KG1 (cell line): ENCODE measurements around the gene KLK6.
"Not testable (repeated sequence)": the region's sequence is repeated elsewhere in the genome, so short reads cannot be mapped to it uniquely, and the experiment has no call there.

Experiments
- DNase-seq: peaks from one replicate; lab custom pipeline; 2025; lab: John Stamatoyannopoulos, UW

The KLK6 gene

DNA sequence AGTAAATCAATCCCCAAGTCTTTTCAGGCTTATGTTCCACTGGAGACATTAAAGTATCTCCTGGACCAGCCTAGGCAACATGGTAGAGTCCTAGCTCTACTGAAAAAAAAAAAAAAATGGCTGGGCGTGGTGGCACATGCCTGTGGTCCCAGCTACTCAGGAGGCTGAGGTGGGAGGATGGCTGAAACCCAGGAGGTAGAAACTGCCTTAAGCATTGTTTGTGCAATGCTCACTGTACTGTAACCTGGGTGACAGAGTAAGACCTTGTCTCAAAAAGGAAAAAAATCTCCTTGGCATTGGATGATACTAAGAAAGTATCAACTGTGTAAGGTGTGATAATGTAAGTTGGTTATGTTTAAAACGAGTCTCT is 23.3 kb upstream of the KLK6 start:
- no peak for DNase-seq

- not testable (repeated sequence) for DNase-seq
Observed at GRCh38 chr19:50984416-50984815, 15.0 kb upstream of the KLK6 start.

DNA sequence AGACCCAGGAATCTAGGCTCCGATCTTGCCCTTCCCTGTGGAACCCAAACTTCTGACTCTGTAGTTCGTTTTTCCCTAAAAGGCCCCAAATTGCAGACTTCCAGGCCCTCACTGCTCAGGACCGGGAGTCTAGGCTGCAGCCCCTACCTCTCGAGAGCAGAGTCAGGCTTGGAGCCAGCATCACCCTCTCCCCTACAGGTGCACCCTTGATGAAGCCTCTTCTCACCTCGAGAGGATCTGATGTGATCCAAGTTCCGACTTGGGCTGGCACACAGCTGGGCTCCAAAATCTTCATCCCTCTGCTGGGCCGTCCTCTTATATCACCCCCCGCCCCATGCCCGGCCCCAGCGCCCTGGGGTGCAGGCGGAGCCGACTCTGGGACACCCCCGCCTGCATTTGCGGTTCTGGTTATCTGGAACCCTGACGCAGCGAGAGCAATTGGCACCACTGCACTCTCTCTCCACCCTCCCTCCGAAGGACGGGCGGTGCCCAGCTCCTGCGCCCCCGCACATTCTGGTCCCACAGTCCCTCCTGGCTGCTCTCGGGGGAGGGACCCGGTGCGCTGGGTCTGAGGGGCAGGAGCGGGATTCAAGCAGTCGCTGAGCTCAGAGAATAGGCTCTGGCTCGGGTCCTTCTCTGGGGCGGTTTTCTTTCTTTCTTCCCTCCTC is 14.4 kb upstream of the KLK6 start, which contains the start of gene KLK7:
TSS of gene KLK7 (minus strand) at position 293 of the 668 bp plus-strand sequence. CDS start 1,518 bp downstream, outside the sequence.
- no peak for DNase-seq

GRCh38 chr19:50982186-50982585 is 12.8 kb upstream of the KLK6 start:
- DNase-seq = no peak

GRCh38 chr19:50981587-50982146 is 12.3 kb upstream of the KLK6 start:
- no peak for DNase-seq

DNA sequence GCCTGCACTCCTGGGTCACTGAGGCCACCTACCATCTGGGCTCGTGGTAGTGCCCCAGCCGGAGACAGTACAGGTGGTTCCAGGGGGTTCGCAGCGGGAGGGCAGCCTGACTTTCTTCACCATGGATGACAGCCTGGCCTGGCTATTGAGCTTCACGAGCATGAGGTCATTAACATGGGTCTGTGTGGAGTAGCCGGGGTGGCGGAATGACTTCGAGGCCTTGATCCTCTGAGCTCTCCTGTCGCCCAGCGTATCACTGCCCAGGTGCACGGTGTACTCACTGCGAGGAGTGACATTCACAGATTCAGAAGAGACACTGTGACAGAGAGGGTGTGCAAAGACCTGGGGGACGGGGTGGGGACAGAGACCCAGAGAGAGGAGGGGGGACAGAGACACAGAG is 10.8 kb upstream of the KLK6 start:
- DNase-seq = no peak

- DNase-seq = no peak
Observed at GRCh38 chr19:50979758-50980157, 10.4 kb upstream of the KLK6 start.

DNA sequence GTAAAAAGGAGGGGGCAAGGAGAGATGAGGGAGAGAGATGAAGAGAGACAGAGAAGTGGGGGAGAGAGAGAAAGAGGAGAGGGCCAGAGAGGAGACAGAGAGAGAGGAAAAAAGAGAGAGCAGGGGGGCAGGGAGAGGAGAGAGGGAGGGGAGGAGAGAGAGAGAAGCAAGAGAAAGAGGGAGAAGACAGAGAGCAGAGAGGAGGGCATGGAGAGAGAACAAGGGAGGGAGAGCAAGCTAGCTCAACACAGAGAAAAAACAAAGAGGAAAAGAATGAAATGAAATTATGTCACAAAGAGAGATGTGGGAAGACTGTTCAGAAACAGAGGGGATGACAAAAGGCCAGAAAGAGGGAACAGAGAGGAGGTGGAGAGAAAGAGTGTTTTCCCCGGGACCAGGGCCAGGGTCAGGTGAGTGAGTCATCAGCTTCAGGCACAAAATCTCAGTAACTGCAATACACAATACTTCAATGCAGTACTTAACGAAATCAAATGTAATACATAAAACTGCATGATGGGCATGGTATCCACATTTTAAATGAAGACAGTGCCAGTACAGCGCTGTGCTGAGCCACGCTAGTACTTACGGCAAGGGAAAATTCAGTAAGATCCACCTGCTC is 9.5 kb upstream of the KLK6 start:
- no peak for DNase-seq

GRCh38 chr19:50977626-50978025 is 8.2 kb upstream of the KLK6 start:
- DNase-seq = no peak

DNA sequence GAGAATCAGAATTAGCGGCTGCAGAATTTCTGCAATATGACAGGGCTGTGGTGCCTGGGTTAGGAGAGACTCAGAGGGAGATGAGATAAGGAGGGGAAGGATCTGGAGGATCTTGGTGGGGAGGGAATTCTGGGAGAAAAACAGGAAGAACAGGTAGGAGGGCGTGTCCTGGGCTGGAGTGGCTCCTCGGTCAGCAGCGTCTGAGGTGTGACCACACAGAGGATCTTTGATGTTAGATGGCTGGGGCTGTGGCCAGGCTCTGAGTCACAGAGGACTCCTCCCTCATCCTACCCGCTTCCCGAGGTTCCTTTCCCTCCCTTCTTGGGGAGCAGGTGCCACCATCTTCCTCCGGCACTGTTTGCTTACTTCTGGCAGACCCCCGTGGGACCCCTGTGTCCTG is 6.4 kb upstream of the KLK6 start:
- DNase-seq = no peak

- DNase-seq = no peak
Observed at GRCh38 chr19:50974702-50975556, 5.5 kb upstream of the KLK6 start.

GRCh38 chr19:50972795-50973376 is 3.5 kb upstream of the KLK6 start:
- no peak for DNase-seq

DNA sequence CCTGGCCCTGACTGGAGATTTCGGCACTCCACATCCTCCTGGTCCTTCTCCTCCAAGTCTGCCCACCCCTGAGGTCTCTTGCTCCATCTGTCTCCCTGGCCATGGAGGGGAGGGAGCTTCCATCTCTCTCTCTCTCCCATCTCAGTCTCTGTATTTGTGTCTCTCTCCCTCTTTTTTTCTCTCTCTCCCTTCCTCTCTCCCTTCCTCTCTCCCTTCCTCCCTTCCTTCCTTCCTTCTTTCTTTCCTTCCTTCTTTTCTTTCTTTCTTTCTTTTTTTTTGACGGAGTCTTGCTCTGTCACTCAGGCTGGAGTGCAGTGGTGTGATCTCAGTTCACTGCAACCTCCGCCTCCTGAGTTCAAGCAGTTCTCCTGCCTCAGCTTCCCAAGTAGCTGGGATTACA is 419 bp upstream of the KLK6 start:
- DNase-seq = not testable (repeated sequence)

- no peak for DNase-seq
Observed at GRCh38 chr19:50968716-50969412, 527 bp downstream of the KLK6 start.

DNA sequence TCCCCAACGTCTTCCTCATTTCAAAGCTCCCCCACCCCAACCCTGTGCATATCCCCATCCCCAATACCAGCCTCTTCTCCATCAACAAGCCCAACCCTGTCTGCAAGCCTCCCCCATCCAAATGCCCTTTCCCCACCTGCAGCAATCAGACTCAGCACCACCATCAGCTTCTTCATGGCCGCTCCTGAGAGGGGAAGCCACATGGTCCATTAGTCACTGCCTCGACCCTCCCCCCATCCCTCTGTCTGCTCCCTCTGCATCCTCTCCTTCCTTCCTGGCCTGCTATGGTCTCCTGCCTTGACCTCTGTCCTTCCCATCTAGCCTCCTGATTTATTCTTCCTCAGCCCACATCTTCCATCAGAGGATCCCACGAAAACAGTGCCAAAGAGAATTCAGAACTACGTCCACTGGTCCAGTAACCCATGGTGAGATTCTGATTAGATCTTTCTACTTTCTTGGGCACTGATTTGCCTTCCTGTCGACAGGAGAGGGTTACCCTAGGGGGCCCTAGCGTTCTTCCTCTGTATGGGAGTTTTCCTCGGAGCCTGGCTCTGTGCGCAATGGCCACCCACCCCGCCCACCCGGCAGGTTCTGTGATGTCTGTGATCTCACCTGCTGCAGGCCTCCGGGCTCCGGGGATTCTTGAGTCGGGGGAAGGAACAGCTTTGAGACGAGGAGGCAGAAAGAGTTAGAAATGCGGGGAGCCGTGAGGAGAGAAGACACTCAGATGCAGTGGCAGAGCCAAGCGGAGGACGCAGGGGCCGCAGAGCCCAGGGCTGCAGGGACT is 1.3 kb downstream of the KLK6 start:
- no peak for DNase-seq

- DNase-seq = no peak
Observed at GRCh38 chr19:50964266-50964665, 5.1 kb downstream of the KLK6 start.

GRCh38 chr19:50963381-50963780 is 6.0 kb downstream of the KLK6 start:
- no peak for DNase-seq

GRCh38 chr19:50962245-50962644 is 7.1 kb downstream of the KLK6 start:
- no peak for DNase-seq

- DNase-seq = no peak
Observed at GRCh38 chr19:50959731-50960500, 9.5 kb downstream of the KLK6 start.

DNA sequence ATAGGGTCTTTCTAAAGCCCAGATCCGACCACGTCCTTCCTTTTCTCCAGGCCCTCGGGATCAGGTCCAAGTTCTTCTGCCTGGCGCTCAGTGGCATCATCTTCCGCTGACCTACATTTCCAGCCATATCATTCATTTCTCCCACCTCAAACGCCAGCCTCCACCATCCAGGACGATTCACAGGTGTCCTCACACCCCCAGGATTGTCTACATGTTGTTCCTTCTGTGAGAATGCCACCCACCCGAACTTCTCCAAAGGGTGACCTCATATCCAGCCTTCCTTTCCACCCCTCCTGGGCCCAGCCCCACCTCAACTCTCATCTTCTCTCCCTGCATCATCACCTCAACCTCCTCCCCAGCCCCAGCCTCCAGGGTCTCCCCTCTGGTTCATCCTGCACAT is 11.8 kb downstream of the KLK6 start:
- no peak for DNase-seq
